Ishikawa (cell line): ENCODE measurements around the gene HABP2.

Experiments used
- FOXM1 ChIP-seq: IDR thresholded peaks from 2 replicates; pipeline ENCODE4 v1.6.1; 2012; ENCODE audit warnings: low read depth, borderline replicate concordance
- RAD21 ChIP-seq: IDR thresholded peaks from 2 replicates; pipeline ENCODE4 v1.6.1; 2012; ENCODE audit warnings: low read depth
- REST ChIP-seq: IDR thresholded peaks from 2 replicates; pipeline ENCODE4 v1.6.1; 2012; ENCODE audit warnings: low read depth, mild to moderate bottlenecking
- TAF1 ChIP-seq: IDR thresholded peaks from 2 replicates; pipeline ENCODE4 v1.6.1; 2012; ENCODE audit warnings: low read depth, mild to moderate bottlenecking
- ZBTB7A ChIP-seq: IDR thresholded peaks from 2 replicates; pipeline ENCODE4 v1.6.1; 2012; ENCODE audit warnings: low read depth

GRCh38 chr10:113549856-113550255 lies 3.0 kb upstream of the HABP2 start:
- TF ChIP-seq ZBTB7A (no peak), FOXM1 (no peak), REST (no peak), RAD21 (no peak), TAF1 (no peak)
